Islet of Langerhans (tissue), 1 donor: ENCODE data around the gene TRIP11.

ENCODE experiments used
- FAIRE-seq: peaks from one replicate; lab custom pipeline; 2011; peaks lifted over from hg19 to GRCh38; lab: Jason Lieb, UNC

The TRIP11 gene

DNA sequence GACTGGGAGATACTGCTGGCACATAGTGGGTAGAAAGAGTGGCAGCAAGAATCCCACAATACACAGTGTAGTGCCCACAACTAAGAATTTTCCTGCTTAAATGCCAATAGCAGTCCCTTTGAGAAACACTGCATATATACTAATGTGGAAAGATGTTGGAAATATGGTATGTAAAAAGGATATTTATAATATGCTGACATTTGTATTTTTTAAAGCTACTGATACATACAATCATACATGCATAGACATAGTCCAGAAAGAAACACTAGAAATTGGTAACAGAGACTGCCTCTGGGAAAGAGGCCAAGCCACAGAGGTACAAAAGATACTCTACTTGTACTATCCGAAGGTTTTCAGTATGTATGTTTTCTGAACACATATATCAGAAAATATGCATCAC, 30.3 kb downstream of the TRIP11 start:
- no peak for FAIRE-seq

DNA sequence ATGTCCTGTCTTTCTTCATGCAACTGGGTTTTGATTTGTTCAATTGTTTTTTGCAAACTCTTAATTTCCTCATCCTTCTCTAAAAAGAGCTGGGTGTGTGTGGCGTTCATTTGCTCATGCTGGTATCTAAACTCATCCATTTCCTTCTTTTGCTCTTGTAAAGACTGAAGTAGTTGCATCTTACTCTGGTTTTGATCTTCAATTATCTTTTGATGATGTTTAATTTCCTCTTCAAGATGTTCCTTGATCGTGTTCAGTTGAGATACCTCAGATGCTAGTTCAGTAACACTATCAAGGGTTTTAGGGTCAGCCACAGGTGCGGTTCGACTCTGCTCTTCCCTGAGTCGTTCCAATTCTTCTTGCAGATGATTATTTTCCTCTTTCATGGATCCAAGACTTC, 34.8 kb downstream of the TRIP11 start:
- no peak for FAIRE-seq

GRCh38 chr14:92004062-92004461, 35.8 kb downstream of the TRIP11 start:
- no peak for FAIRE-seq

DNA sequence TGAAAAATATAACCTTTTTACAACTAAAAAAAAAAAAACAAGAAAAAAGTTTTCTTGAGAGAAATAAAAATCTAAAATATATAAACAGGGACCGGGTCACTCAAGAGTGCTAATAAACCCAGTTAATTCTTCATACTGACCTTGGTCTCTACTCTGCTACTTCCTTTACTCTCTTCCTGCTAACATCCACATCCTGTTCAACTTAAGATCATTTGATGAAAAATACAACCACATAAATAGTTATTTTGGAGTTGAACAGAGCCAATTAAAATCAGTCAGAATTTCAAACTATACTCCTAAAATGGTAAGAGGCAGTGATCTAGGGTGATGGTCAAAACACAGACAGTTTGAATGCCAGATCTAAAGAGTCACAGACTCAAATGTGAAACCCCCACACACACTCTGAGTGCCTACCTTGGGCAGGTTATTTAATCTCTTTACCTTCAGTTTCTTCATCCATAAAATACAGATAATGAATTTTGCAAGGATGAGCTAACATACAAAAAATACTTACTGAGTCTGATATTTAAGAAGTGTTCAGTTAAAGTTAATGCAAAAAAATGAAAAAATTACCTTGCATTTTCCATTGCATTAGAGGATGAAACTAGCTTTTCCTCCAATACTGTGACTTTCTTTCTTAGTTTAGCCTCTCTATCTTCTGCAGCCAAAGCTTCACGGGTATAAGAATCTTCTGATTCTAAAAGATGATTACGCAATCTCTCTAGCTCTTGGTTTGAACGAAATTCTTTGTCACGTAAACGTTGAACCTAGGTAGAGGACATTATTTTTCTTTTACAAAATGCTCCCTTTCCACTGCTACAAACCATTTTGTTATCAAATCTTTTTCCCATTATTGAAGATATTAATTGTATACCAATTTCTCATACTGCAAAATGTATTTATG, 40.9 kb downstream of the TRIP11 start:
- peak; percentile 13 for FAIRE-seq

DNA sequence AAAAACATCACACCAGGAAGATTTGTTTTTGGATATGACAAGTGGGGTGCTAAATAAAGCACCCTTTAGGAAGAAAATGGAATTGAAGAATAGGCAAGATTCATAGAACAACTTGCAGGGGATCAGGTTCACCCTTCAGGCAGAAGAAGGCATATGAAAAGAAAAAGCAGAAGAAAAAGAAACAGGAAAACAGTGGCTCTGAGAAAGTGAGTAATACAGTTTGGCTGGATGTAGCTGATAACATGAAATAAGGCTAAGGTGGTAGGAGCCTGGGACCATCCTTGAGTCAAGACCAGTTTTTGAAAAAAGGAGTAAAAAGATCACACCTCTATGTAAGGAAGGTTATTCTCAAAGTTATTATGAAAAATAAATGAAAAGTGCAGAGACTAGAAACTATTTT, 42.4 kb downstream of the TRIP11 start:
- FAIRE-seq: no peak

DNA sequence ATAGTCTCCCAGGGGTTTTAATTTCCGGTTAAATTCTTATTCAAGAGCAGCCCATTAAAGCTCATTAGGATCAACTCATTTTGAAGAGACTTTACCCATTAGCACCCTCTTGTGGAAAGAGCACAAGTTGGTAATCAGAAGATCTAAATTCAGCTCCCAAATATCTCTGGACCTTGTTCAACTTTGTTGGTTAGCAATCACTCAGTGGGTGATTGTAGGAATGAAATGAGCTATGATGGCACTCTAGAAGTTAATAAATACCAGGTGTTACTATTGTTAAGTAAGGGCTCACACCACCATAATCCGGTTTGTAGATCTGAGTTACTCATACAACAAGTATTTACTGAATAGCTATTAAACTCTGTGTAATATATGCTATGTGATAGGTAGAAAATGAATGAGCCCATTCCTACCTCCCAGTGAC, 42.9 kb downstream of the TRIP11 start:
- FAIRE-seq: peak; percentile 95

DNA sequence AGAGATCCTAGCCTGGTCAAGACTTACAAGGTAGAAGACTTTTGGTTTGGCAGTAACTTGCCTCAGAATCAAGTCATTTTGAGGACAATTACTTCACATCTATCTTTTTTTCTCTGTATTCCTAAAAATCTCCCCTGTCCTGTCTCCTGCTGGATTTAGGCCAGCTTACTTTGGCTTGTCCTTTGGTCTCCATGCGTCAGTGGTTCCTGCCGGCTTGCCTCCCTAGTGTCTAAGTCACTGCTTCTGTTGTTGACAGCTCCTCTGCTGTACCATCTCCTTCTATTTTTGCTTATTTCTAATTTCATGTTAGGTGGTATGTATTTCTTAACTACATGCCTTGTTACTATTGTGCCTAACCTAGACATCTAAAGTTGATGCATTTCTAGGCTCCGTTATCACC, 52.7 kb downstream of the TRIP11 start:
- no peak for FAIRE-seq

- peak; percentile 30 for FAIRE-seq
Measured at GRCh38 chr14:91985521-91986255, 54.2 kb downstream of the TRIP11 start.

GRCh38 chr14:91985008-91985407, 54.9 kb downstream of the TRIP11 start:
- FAIRE-seq: no peak

GRCh38 chr14:91983588-91983987, 56.3 kb downstream of the TRIP11 start:
- FAIRE-seq: peak; percentile 68

- peak; percentile 95 for FAIRE-seq
Measured at GRCh38 chr14:91980157-91980556, 59.7 kb downstream of the TRIP11 start.

DNA sequence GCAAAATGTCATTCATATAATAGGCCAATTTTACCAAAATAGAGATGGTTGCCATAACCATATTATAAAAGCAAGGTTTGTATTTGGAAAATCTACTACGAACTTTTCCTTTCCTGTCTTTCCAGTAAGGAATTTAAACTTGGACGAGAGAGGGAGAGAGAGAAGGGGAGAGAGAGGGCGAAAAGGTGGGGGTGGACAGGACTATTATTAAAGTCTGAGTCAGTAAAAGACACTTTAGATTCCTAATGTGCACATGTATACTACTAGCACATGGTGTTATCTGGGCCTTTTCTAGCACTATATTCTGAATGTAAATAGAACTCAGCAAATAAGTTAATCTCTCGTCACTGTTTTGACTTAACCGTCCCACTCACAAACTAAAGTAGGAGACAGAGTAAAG, 62.0 kb downstream of the TRIP11 start:
- FAIRE-seq: no peak

GRCh38 chr14:91975763-91976162, 64.1 kb downstream of the TRIP11 start:
- peak; percentile 13 for FAIRE-seq

- no peak for FAIRE-seq
Measured at GRCh38 chr14:91971188-91971778, 68.6 kb downstream of the TRIP11 start.

GRCh38 chr14:91968280-91968679, 71.6 kb downstream of the TRIP11 start:
- peak; percentile 13 for FAIRE-seq

- FAIRE-seq: no peak
Measured at GRCh38 chr14:91964724-91965123, 75.1 kb downstream of the TRIP11 start.

GRCh38 chr14:91964011-91964410, 75.8 kb downstream of the TRIP11 start:
- FAIRE-seq: no peak

DNA sequence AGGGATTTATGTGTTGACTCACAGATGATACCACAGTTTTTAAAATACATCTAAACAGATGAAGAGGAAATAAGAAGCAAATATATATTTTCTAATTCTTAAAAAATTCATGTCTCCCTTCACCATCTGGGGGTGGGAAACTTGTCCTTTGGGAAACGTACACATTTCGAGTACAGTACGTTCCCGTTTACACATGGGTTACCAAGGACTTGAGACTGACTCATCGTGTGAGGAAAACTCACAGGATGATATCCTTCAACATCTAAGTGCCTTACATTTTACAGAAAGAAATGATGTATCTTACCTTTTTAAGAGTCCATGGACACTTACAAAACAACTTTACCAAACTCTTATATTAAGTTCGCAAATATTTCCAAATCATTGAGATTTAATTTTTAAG, 76.4 kb downstream of the TRIP11 start:
- FAIRE-seq: no peak

GRCh38 chr14:91961297-91962220, 78.3 kb downstream of the TRIP11 start:
- no peak for FAIRE-seq

- no peak for FAIRE-seq
Measured at GRCh38 chr14:91957876-91958313, 82.0 kb downstream of the TRIP11 start.

DNA sequence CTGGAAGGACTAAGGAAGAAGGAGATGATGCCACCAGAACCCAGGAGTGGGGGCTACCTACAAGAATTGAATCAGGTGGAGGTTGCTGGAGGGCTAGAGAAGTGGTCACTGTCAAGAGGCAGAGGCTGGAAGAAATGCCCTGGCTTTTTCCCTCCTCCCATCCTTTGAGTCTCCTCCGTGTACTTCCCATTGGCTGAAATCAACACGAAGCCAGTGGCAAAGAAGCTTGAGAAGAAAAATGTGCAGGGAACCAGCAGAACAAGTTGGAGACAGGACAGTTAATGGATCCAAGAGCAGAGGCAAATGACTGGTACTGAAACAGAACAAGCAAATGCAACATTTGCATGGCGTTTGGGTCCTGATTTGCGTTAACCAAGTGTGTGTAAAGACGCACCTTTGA, 83.2 kb downstream of the TRIP11 start:
- FAIRE-seq: no peak

GRCh38 chr14:91955168-91955567, 84.7 kb downstream of the TRIP11 start:
- no peak for FAIRE-seq
